22Rv1 (cell line): ENCODE results near the gene ZDHHC1.

Source experiments
- H3K27ac ChIP-seq: fragments of 450-650 bp; 2 replicates; pipeline ENCODE4 v1.5.1; 2017
- CTCF ChIP-seq: fragments of 450-650 bp; IDR thresholded peaks from 2 replicates; pipeline ENCODE4 v1.5.1; 2017; ENCODE audit warnings: mild to moderate bottlenecking
- ZFX ChIP-seq: fragments of 450-650 bp; IDR thresholded peaks from 2 replicates; pipeline ENCODE4 v1.6.1; 2017; ENCODE audit warnings: antibody characterized with exemption, borderline replicate concordance

Gene ZDHHC1

GRCh38 chr16:67391424-67392300 is 24.6 kb downstream of the ZDHHC1 start:
- H3K27ac ChIP-seq = no peak overlapping the region
- TF ChIP-seq CTCF (no peak), ZFX (no peak)

GRCh38 chr16:67390816-67391423 is 25.4 kb downstream of the ZDHHC1 start:
- TF ChIP-seq CTCF (no peak), ZFX (no peak)
- no peak overlapping the region for H3K27ac ChIP-seq

- no peak for TF ChIP-seq ZFX
- TF ChIP-seq CTCF = no peak
Observed at GRCh38 chr16:67389911-67390815, 26.1 kb downstream of the ZDHHC1 start.

GRCh38 chr16:67388591-67388990 is 27.7 kb downstream of the ZDHHC1 start:
- no peak for TF ChIP-seq CTCF
- TF ChIP-seq ZFX = no peak
- H3K27ac ChIP-seq = no peak overlapping the region

More at GRCh38 chr16:67389911-67390815, 26.1 kb downstream of the ZDHHC1 start:
- no peak overlapping the region for H3K27ac ChIP-seq

GRCh38 chr16:67388191-67388590 is 28.1 kb downstream of the ZDHHC1 start:
- no peak overlapping the region for H3K27ac ChIP-seq
- TF ChIP-seq ZFX = no peak
- no peak for TF ChIP-seq CTCF

GRCh38 chr16:67387479-67388079 is 28.7 kb downstream of the ZDHHC1 start:
- no peak overlapping the region for H3K27ac ChIP-seq
- no peak for TF ChIP-seq CTCF
- TF ChIP-seq ZFX = no peak
